Inflammatory macrophage (primary cell): ENCODE data around the gene CAVIN2.
"Not testable (repeated sequence)": the region's sequence is repeated elsewhere in the genome, so short reads cannot be mapped to it uniquely, and the experiment has no call there.

Experiments used
- DNase-seq, 2 donors: peaks; one replicate each; pipeline ENCODE4 v3.0.0-alpha.2; 2020 to 2022

Gene CAVIN2

DNA sequence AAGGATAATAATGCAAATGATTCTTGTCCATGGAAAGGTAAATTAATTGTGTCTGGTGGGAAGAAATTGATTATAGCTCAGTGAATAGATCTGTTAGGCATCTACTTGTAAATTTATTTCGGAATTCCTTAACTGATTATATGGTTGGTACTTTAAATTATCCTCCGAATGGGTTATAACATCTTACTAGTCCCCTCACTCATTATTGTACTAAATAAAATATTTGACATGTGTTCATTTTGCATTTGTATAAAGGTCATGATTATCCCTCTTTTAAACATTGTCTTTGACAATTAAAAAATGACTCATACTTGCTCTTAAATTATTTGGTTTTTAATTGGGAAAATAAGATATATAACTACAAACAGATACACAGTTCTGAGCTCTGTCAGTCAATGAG is 47.4 kb downstream of the CAVIN2 start:
- DNase-seq: no peak

DNA sequence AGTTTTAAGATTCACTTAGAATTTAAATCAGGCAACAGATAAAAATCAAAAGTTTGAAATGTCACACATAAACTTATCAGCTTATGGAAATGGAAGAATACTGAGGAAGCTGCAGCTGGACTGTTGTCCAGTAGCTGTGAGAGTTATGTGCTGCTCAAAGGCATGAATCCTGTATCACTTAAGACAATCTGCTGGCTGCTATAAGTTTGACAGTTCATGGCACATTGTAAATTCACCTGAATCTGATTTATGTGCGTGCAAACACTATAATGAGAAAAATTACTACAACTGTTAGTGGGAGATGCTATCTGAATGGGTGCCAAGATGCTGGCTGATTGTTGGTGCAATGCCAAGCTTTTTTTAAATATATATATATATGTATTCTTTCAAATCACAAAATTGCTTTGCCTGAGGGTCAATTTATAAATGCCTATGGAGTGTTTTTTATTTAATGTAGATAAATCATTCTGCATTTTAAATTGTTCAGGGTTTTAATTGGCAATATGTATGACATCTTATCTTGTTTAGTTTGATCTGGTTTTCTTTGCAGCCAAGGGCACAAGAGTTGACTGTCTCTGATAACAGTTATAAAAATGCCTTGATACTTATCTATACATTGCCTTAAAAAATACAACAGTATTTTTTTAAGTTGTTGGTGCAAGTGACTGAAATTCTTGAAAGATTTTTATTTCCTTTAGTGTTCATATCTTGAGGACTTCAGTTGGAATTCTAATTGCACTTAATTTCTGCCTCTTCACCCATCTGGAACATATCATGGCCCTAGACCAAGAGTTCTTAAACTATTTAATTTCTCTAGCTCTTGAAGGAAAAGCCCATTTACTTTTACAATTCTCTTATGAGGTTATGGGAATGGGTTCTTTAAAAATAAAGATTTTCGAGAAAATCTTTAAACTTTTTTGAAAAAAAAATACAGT is 48.7 kb downstream of the CAVIN2 start:
- no peak for DNase-seq

DNA sequence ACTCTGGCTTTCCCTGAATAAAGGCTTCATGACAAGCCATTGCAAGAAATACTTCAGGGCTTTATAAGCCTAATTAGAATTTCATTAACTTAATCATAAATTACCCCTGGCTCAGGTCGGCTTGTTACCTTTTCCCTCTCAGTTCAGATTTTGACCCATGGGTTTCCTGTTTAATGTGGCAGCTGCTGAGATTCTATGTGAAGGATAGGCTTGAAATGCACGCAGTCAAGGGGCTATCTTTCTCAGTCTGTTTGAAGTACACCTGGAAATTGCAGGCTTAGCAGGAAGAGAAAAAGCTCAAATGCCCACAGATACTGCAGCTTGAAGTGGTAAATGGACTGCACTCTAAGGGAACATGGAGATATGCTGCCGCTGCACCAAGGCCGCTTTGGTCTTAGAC is 49.4 kb downstream of the CAVIN2 start:
- no peak for DNase-seq

DNA sequence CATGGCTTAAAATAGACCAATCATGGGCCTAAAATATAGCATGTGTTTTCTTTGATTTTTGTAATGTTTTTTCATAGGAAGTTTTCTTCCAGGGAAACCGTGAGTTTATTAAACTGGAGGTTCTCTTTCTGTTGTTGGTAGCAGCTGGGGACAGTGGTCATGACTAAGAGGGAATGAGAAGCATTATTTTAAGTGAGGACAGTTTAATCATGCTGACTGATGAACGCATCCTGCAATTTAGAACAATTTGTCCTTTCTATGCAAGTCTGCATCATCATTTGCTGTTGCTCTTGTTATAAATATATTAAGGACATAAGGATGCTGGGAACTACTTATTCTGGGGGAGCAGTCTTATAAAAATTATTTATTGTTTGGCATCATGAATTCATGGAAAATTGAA is 51.2 kb downstream of the CAVIN2 start:
- DNase-seq: no peak

DNA sequence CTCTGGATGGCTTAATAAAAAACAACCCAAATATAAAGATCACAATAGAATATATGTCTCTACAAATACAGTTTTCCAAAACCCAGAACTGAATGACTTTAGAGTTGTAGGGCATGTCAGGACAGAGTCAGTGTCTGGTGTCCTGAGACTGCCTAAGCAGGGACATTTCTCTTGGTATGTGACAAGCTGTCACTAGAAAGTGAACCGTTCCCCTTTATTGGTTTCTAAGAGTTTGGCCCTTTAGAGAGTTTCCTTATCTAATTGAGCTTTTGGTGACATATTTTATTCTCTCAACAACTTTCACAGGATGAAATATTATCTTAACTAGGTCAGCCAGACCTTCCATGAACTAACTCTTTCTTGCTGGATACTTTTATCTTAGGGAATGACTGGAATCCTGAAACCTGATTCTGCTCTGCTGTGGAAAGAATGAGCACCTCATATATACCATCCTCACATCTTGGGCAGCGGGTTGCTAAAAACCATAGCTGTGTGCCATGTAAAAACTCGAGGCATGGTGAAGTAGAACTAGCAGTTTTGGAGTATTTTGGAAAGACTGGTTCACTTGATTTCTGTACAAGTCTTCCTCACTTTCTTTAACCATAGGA is 54.8 kb downstream of the CAVIN2 start:
- DNase-seq: no peak

DNA sequence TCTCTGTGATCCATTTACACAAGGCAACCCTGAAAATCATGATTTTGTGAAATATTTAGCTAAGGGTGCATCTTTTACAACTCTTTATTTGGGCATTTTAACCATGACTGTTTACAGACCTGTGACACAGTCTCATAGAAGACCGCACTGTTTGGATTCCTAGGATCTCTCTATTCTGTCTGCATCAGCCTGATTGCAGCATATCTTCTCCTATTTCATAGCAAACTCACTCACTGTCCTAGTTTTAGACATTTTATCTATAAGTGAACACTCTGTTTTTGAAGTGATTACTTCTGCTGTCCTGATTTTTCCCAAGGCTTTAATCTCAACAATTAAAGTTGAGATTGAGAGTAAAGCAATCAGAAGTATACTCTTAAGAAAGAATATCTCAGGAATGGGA is 56.2 kb downstream of the CAVIN2 start:
- no peak for DNase-seq

DNA sequence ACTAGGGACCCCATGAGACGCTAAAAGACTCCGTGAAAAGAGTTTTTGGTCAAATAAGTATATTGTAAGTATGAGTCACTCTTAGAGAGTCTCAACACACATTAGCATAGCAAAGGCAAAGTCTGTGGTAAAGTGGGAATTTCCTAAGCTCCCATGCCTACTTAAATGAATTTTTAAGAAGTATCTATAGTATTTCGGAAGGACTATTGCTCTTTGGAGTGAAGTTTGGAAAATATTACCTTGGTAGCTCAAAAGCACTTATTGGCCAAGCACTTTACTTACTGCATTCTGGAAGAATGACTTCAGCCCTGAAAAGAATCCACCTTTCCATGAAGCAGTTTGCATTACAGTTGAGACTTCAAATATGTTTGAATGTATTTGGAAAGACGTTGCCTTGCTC is 57.1 kb downstream of the CAVIN2 start:
- no peak for DNase-seq

DNA sequence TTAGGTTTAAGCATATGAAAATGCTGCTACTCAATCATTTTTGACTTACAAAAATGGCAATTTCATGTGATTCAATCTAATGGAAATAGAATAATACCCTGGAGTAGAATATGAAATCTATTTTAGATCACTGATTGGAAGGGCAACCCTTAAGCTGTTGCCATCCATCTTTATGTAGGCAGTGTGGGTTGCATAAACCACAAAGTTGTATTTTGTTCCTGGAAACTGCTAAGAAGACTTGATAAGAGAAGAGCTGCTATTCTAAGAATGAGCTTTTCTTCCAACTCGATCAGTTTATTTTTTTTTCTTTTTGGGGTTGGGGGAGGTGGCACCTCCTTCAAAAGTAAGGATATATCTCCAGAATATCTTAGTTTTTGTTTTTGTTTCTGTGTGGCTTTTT is 60.2 kb downstream of the CAVIN2 start:
- peak; percentile 18 to 42 for DNase-seq

DNA sequence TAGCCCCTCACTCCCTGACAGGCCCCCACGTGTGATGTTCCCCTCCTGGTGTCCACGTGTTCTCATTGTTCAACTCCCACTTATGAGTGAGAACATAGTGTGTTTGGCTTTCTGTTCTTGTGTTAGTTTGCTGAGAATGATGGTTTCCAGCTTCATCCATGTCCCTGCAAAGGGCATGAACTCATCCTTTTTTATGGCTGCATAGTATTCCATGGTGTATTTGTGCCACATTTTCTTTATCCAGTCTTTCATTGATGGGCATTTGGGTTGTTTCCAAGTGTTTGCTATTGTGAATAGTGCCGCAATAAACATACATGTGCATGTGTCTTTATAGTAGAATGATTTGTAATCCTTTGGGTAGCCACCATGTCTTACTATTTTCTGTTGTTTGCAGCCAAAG is 61.2 kb downstream of the CAVIN2 start:
- not testable (repeated sequence) for DNase-seq
